ENCODE data around the gene ISLR.

Gene ISLR, protein sequence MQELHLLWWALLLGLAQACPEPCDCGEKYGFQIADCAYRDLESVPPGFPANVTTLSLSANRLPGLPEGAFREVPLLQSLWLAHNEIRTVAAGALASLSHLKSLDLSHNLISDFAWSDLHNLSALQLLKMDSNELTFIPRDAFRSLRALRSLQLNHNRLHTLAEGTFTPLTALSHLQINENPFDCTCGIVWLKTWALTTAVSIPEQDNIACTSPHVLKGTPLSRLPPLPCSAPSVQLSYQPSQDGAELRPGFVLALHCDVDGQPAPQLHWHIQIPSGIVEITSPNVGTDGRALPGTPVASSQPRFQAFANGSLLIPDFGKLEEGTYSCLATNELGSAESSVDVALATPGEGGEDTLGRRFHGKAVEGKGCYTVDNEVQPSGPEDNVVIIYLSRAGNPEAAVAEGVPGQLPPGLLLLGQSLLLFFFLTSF

DNA sequence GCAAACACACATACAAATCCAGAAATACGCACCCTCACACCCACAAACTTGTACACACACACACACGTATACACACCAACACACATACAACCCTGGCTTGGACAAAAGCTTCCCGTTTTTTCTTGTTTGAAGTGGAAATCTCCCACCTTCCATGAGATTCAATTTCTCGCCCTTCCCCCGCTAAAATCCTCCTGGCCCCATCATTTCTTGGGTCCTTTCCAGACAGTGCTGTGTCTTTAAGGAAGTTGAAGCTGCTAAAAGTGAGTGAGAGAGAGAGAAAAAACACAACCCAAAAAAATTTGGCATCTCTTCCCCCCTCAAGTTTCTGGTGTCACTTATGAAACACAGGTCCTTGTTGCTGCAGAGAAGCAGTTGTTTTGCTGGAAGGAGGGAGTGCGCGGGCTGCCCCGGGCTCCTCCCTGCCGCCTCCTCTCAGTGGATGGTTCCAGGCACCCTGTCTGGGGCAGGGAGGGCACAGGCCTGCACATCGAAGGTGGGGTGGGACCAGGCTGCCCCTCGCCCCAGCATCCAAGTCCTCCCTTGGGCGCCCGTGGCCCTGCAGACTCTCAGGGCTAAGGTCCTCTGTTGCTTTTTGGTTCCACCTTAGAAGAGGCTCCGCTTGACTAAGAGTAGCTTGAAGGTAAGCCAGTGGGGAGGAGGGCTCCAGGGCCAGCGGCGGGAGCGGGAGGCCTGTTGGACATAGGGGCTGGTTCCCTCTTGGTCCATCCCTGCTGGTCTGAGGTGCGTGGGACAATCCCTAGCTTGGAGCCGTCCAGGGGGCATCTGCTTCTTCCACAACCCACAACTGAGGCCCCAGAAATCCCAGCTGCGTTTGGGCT is at the start of gene ISLR:
Gene ISLR (plus strand): TSS at position 331 of the 839 bp plus-strand sequence. CDS start 1,149 bp downstream, outside the sequence.
- TF ChIP-seq, protein P1, sequence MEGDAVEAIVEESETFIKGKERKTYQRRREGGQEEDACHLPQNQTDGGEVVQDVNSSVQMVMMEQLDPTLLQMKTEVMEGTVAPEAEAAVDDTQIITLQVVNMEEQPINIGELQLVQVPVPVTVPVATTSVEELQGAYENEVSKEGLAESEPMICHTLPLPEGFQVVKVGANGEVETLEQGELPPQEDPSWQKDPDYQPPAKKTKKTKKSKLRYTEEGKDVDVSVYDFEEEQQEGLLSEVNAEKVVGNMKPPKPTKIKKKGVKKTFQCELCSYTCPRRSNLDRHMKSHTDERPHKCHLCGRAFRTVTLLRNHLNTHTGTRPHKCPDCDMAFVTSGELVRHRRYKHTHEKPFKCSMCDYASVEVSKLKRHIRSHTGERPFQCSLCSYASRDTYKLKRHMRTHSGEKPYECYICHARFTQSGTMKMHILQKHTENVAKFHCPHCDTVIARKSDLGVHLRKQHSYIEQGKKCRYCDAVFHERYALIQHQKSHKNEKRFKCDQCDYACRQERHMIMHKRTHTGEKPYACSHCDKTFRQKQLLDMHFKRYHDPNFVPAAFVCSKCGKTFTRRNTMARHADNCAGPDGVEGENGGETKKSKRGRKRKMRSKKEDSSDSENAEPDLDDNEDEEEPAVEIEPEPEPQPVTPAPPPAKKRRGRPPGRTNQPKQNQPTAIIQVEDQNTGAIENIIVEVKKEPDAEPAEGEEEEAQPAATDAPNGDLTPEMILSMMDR (IDR thresholded peaks at IDR 0.05) = no peak

DNA sequence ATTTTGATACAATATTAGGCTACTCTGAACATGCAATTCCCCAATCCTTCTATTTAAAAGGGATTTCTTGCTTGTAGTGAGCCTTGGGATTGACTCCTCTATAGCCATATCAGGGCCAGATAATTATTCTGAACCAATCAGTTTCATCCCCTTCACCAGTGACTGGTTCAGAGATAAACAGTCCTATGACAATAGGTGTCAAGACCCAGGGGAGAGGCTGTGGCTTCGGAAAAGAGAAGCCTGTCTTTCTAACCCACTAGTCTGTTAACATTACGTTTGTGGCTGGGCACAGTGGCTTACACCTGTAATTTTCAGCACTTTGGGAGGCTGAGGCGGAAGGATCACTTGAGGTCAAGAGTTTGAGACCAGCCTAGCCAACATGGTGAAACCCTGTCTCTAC is 49.3 kb upstream of the ISLR start:
- TF ChIP-seq, protein P1 (IDR thresholded peaks at IDR 0.05) = no peak

DNA sequence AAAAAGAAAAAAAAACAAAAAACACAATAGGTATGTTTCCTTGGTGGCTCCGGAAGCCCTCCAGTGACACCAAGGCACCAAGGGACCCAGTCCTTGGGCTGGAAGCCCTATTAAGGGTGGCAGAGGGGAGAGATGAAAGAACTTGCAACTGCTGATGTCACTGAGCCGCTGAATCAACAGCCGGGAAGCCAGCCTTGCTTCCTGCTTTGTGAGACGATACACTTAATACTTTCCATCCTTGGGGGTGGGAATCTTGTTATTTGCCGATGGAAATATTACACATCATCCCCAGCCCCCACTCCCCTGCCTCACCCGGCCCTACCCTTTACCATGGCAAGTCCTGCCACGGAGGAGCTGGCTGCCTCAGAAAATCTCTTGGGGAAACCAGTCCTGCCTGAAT is 48.8 kb upstream of the ISLR start:
- TF ChIP-seq, protein P1 (IDR thresholded peaks at IDR 0.05) = no peak

DNA sequence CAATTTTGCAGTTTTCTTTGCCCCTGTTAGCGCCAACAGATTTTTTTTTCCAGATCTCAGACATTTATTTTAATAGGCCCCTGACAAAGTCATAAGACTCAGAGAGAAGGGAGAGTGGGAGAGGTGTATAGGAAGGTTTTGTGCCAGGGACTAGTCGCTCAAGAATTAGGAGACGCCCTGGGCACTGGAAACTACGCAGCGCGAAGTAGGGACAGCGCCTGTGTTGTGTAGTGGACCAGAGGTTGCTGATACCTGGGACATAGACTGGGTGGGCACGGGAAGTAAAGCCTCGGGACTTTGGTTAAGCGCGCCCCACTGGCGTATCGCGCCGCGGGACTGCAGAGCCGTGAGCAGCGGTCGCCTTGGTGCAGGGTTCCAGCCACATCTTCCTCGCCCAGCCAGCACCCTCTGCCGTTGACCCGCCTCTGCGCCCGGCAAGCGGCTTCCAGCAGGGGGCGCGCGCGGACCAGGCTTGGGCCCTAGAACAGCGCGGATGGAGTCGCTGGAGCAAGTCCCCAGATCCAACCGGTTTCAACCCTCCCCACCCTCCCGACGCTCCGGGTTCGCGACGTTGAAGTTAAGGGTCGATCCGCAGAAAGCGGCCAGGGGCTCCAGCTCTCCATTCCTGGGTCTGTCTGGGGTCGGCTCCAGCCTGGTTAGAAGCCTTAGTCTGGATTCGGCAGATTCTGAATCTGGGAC is 46.1 kb upstream of the ISLR start:
- TF ChIP-seq, protein P1 (IDR thresholded peaks at IDR 0.05) = peak; percentile 95

DNA sequence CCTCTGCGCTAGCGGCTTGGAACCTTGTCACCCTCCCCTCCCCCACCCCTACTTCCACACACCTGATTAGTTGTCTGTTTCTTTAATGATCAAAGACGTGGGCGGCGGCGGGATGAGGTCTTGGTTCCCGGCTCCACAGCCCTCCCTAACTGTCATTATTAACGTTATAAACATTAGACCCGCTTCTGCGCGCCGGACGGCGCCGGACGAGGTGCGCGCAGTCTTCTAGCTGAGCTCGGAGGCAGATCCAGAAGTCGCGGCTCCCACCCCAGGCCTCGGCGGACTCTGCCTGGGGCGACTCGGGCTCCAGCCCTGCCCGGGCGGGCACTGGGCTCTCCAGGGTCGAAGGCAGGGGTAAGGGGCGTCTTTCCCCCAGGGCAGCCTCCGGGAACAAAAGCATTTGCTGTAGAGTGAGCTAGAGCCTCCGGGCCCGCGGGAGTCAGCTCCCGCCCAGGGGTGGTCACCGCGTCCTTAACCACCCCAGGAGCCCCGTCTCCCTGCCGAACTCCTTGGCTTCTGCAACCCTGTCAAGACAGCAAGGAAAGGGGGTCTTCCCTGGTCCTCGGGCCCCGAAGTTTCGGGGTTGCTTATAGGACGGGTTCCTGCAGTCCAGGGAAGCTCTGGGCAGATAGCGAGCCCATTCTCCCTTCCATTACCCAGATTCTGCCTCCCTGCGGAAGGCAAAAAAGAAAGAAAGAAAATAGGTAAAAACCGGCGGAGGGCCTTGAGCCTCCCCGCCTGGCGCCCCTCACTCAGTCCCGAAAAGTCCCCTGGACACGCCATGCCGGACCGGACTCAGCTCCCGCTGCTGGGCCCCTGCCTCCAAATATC is 45.3 kb upstream of the ISLR start:
- TF ChIP-seq, protein P1 (IDR thresholded peaks at IDR 0.05) = no peak

DNA sequence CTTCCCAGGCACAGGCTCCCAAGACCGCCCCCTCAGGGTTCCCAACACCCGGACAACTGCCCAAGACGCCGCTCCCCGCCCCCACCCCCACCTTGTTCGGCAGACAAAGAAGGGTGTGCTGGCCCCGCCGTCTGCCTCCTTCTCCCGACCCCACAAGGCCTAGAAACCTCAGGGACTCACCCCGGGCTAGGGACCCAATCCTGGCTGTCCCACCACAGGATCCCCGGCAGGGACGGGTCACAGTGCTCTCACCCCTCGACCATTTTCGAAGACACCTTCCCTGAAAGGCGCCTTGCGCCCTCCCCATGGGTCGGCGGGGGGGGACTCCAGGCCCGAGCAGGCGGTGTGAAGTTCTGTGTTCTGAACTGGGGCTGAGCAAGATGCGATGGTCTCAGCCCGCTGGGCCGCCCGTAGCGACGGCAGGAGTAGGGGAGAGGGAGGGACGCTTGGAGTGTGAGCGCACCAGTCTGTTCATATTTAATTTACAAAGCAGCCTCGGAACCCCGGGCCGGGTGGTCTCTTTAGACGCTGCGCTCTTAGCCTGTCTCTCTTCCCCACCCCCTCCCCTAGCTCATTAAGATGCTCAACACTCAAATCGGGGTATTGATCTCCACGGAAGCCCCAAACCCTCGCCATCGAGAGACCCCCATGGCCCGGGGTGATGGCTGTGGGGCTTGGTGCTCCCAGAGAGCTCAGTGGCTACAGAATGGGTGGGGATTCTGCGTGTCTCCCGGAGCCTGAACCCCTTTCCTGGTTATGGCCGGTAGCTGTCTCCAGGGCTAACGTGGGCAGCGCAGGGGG is 44.5 kb upstream of the ISLR start:
- TF ChIP-seq, protein P1 (IDR thresholded peaks at IDR 0.05) = no peak

Measured in LNCAP (cell line).